Hematopoietic multipotent progenitor cell treated with erythropoietin and hydrocortisone succinate and interleukin-3 and kit ligand, for 17 days (in vitro differentiated cells): ENCODE measurements around the gene ANKRD49.
"Not testable (repeated sequence)": the region's sequence is repeated elsewhere in the genome, so short reads cannot be mapped to it uniquely, and the experiment has no call there.

ENCODE experiments used
- DNase-seq: peaks from one replicate; pipeline ENCODE4 v3.0.0-alpha.2; 2015; ENCODE audit warnings: low spot score

The ANKRD49 gene

GRCh38 chr11:94493281-94494125, at the start of gene ANKRD49, which contains the start of gene MRE11:
Gene ANKRD49, plus strand, starts transcription at chr11:94493984. Its CDS starts 2,710 bp downstream, at chr11:94496694.
Gene MRE11, minus strand, starts transcription at chr11:94493844. Its CDS starts 1,043 bp downstream, at chr11:94492801.
- peak; percentile 97 for DNase-seq

GRCh38 chr11:94445641-94446040, 48.1 kb upstream of the ANKRD49 start:
- no peak for DNase-seq

GRCh38 chr11:94447149-94447548, 46.6 kb upstream of the ANKRD49 start:
- DNase-seq = no peak

- no peak for DNase-seq
Measured at GRCh38 chr11:94449029-94449428, 44.8 kb upstream of the ANKRD49 start.

- DNase-seq = no peak
Measured at GRCh38 chr11:94449437-94449836, 44.3 kb upstream of the ANKRD49 start.

GRCh38 chr11:94450048-94450447, 43.7 kb upstream of the ANKRD49 start:
- no peak for DNase-seq

GRCh38 chr11:94452988-94453387, 40.8 kb upstream of the ANKRD49 start:
- no peak for DNase-seq

- DNase-seq = no peak
Measured at GRCh38 chr11:94454301-94454700, 39.5 kb upstream of the ANKRD49 start.

- DNase-seq = no peak
Measured at GRCh38 chr11:94455861-94456260, 37.9 kb upstream of the ANKRD49 start.

- no peak for DNase-seq
Measured at GRCh38 chr11:94457118-94458029, 36.4 kb upstream of the ANKRD49 start.

GRCh38 chr11:94459576-94459975, 34.2 kb upstream of the ANKRD49 start:
- no peak for DNase-seq

- no peak for DNase-seq
Measured at GRCh38 chr11:94469416-94469815, 24.4 kb upstream of the ANKRD49 start.

- DNase-seq = no peak
Measured at GRCh38 chr11:94472916-94473799, 20.6 kb upstream of the ANKRD49 start.

- no peak for DNase-seq
Measured at GRCh38 chr11:94477624-94478023, 16.2 kb upstream of the ANKRD49 start.

GRCh38 chr11:94481342-94481741, 12.4 kb upstream of the ANKRD49 start:
- no peak for DNase-seq

- DNase-seq = no peak
Measured at GRCh38 chr11:94486068-94486467, 7.7 kb upstream of the ANKRD49 start.

- no peak for DNase-seq
Measured at GRCh38 chr11:94494126-94494680, 419 bp downstream of the ANKRD49 start.

- DNase-seq = no peak
Measured at GRCh38 chr11:94500181-94500580, 6.4 kb downstream of the ANKRD49 start.

- no peak for DNase-seq
Measured at GRCh38 chr11:94501522-94501921, 7.7 kb downstream of the ANKRD49 start.

GRCh38 chr11:94504689-94505293, 11.0 kb downstream of the ANKRD49 start:
- peak; percentile 79 for DNase-seq

- DNase-seq = not testable (repeated sequence)
Measured at GRCh38 chr11:94506513-94506912, 12.7 kb downstream of the ANKRD49 start.
